ENCODE results near the gene POLN.

The POLN gene

GRCh38 chr4:2075987-2076907 lies 165.7 kb downstream of the POLN start:
- no peak for TF ChIP-seq MAX (IDR thresholded peaks at IDR 0.05; ENCODE audit: low read depth, low read length)
- TF ChIP-seq, protein P1, sequence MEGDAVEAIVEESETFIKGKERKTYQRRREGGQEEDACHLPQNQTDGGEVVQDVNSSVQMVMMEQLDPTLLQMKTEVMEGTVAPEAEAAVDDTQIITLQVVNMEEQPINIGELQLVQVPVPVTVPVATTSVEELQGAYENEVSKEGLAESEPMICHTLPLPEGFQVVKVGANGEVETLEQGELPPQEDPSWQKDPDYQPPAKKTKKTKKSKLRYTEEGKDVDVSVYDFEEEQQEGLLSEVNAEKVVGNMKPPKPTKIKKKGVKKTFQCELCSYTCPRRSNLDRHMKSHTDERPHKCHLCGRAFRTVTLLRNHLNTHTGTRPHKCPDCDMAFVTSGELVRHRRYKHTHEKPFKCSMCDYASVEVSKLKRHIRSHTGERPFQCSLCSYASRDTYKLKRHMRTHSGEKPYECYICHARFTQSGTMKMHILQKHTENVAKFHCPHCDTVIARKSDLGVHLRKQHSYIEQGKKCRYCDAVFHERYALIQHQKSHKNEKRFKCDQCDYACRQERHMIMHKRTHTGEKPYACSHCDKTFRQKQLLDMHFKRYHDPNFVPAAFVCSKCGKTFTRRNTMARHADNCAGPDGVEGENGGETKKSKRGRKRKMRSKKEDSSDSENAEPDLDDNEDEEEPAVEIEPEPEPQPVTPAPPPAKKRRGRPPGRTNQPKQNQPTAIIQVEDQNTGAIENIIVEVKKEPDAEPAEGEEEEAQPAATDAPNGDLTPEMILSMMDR (IDR thresholded peaks at IDR 0.05; ENCODE audit: low read depth, low read length), result no peak
- TF ChIP-seq MYC (IDR thresholded peaks at IDR 0.05; ENCODE audit: low read depth, low read length), result no peak
- TF ChIP-seq POLR2A (IDR thresholded peaks at IDR 0.05; ENCODE audit: extremely low read depth, insufficient read length), result no peak
- H3K4me3 ChIP-seq (ENCODE audit: low read depth, low read length), result no peak overlapping the region
- no peak for DNase-seq (ENCODE audit: low read depth)

GRCh38 chr4:2075171-2075986 lies 166.5 kb downstream of the POLN start:
- TF ChIP-seq, protein P1 (IDR thresholded peaks at IDR 0.05; ENCODE audit: low read depth, low read length), result no peak
- no peak for TF ChIP-seq POLR2A (IDR thresholded peaks at IDR 0.05; ENCODE audit: extremely low read depth, insufficient read length)
- no peak for TF ChIP-seq MYC (IDR thresholded peaks at IDR 0.05; ENCODE audit: low read depth, low read length)
- TF ChIP-seq MAX (IDR thresholded peaks at IDR 0.05; ENCODE audit: low read depth, low read length), result no peak
- H3K4me3 ChIP-seq (ENCODE audit: low read depth, low read length), result no peak overlapping the region
- no peak for DNase-seq (ENCODE audit: low read depth)

DNA sequence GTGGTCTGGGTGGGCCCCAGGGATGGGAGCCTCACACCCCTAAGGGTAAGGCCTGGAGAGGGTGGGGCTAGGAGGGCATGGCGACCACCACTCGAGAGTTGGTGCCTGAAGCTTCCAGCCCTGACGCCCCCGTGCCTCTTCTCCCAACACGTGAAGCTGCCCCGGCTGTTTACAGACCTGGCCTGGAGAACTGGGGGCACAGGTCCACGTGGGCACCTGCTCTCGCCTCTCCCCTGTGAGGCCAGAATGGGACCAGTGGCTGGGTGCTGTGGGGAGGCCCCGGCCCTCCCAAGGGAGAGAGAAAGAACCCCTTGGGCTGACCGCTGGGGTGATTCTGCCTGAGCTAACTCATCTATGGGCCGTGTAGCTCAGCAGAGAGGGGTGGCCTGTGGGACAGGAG lies 167.3 kb downstream of the POLN start:
- TF ChIP-seq MYC (IDR thresholded peaks at IDR 0.05; ENCODE audit: low read depth, low read length), result no peak
- TF ChIP-seq POLR2A (IDR thresholded peaks at IDR 0.05; ENCODE audit: extremely low read depth, insufficient read length), result no peak
- TF ChIP-seq MAX (IDR thresholded peaks at IDR 0.05; ENCODE audit: low read depth, low read length), result no peak
- TF ChIP-seq, protein P1 (IDR thresholded peaks at IDR 0.05; ENCODE audit: low read depth, low read length), result no peak
- H3K4me3 ChIP-seq (ENCODE audit: low read depth, low read length), result no peak overlapping the region
- DNase-seq (ENCODE audit: low read depth), result no peak

DNA sequence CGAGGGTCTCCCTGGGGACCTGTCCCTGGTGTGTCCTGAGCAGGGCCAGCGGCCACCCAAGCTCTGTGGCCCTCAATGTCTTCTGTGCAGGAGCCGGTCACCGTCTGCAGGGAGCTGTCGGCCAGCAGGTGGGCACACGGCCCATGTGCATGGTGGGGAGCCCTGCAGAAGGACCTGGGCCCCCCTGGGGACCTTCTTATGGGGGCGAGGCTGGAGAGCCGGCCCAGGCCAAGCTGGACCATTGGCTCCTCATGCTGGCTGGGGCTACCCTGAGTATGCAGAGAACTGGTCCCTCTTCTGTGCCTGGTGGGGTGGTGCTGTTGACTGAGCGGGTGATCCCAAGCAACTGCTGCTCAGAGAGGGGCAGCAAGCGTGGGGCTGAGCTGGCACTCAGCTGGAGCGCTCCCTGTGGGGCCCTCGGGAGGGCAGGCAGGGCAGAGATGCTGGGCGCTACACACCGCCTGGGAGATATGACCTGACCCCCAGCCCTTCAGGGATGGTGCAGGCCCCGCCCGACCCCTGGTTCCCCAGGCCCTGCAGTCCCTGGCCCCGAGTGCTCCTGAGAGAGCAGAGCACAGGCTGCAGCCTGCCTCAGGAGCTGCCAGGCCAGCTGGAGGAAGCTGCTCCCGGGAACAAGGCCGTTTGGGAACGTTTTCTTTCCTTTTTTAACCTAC lies 168.0 kb downstream of the POLN start:
- no peak overlapping the region for H3K4me3 ChIP-seq (ENCODE audit: low read depth, low read length)
- TF ChIP-seq, protein P1 (IDR thresholded peaks at IDR 0.05; ENCODE audit: low read depth, low read length), result no peak
- TF ChIP-seq MYC (IDR thresholded peaks at IDR 0.05; ENCODE audit: low read depth, low read length), result no peak
- no peak for TF ChIP-seq MAX (IDR thresholded peaks at IDR 0.05; ENCODE audit: low read depth, low read length)
- no peak for TF ChIP-seq POLR2A (IDR thresholded peaks at IDR 0.05; ENCODE audit: extremely low read depth, insufficient read length)
- no peak for DNase-seq (ENCODE audit: low read depth)

- H3K4me3 ChIP-seq (ENCODE audit: low read depth, low read length), result no peak overlapping the region
- DNase-seq (ENCODE audit: low read depth), result no peak
- TF ChIP-seq, protein P1 (IDR thresholded peaks at IDR 0.05; ENCODE audit: low read depth, low read length), result no peak
- TF ChIP-seq MAX (IDR thresholded peaks at IDR 0.05; ENCODE audit: low read depth, low read length), result no peak
- TF ChIP-seq POLR2A (IDR thresholded peaks at IDR 0.05; ENCODE audit: extremely low read depth, insufficient read length), result no peak
- TF ChIP-seq MYC (IDR thresholded peaks at IDR 0.05; ENCODE audit: low read depth, low read length), result no peak
These were observed 168.7 kb downstream of the POLN start for GRCh38 chr4:2072971-2073807.
